GM19397 (cell line): Measurements from ENCODE around the gene SIPA1L3.

Experiments used
- ATAC-seq: cut with Tn5 transposase; IDR thresholded peaks from one replicate; pipeline ENCODE4 v1.9.1; 2021; ENCODE audit warnings: mild to moderate bottlenecking, moderate library complexity; ENCODE audit not compliant: unreplicated experiment

Gene SIPA1L3

DNA sequence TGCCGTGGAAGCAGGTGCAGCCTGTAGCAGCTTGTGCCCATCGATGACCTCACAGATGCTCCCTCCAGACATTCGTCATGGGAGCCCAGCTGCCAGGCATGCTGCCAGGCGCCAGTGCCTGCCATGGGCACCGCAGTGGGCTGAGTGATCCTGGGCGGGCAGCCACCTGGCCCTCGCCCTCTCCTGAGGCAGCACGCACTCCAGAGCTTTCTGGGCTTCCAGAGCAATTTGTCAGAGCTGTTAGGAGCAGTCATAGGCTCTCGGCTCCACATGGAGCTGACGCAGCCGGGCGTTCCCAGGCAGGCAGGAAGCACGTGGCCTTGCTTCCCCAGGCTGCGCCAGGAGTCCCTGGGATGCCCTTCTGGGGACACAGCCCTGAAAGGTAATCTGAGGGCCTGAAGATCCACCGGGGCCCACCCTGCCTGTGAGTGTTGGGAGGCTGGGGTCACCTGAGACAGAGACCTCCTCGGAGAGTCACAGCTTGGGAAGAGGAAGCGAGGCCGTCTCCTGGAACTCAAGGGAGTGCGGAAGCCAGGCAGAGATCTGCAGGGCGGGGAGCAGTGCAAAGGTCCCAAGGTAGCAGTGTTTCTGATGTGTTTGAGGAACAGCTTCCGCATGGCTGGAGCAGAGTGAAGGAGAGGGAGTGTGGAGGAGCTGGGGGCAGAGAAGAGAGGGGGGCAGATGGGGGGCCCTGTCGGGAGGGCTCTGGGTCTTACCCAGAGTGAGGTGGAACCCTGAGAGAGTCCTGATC lies 266.5 kb downstream of the SIPA1L3 start:
- no peak for ATAC-seq

DNA sequence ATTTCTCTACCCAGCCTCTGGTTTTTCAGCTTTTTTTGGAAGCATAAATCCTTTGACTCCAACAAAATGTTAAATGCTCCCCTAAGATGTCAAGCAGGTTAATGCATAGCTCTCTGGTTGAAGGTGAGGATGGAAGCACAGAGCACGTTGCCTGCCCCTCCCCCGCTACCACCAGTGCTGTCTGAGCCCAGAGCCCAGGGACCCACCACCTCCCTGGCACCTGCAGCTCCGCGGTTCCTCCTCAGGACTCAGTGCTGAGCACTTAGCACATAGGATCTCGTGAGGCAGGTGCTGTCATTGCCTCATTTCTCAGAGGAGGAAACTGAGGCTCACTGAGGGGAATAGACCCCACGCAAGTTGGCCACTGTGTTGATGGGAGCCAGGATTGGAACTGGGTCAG lies 268.4 kb downstream of the SIPA1L3 start:
- no peak for ATAC-seq

DNA sequence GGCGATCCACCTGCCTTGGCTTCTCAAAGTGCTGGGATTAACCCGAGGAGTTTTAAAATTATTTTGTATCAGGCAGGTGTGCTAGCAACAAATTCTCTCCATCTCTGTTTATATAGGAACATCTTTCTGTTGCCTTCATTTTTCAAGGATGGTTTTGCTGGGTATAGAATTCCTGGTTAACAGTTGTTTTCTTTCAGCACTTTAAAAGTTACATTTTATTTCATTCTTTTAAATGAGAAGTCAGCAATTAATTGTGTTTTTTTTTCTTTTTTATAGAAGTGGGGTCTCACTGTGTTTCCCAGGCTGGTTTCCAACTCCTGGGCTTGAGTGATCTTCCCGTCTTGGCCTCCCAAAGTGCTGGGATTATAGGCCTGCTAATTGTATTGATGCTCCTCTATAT lies 273.1 kb downstream of the SIPA1L3 start:
- ATAC-seq = no peak

DNA sequence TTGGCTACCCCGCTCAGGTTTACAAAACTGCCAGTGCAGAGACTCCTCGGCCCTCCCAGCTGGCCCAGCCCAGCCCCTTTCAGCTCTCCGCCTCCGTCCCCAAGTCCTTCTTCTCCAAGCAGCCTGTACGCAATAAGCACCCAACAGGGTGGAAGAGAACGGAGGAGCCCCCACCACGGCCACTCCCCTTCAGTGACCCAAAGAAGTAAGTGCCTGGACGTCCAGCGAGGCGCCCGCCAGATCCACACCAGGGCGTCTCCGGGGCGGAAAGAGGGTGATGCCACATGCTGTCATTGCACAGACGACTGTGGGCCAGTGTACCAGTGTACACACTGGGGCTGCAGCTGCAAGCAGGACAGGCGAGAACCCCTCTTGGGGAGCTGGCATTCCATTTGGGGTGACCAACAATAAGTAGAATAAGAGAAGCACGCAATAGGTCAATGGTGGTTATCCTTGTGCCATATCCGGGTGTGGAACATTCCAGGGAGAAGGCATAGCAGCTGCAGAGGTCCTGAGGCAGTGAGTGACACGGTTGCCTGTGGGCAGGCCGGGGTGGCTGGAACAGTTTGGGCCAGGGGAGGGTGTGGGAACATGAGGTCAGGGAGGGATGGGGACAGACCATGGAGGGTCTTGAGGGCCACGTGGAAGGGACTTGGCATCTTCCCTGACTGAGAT lies 275.7 kb downstream of the SIPA1L3 start:
- ATAC-seq = no peak

DNA sequence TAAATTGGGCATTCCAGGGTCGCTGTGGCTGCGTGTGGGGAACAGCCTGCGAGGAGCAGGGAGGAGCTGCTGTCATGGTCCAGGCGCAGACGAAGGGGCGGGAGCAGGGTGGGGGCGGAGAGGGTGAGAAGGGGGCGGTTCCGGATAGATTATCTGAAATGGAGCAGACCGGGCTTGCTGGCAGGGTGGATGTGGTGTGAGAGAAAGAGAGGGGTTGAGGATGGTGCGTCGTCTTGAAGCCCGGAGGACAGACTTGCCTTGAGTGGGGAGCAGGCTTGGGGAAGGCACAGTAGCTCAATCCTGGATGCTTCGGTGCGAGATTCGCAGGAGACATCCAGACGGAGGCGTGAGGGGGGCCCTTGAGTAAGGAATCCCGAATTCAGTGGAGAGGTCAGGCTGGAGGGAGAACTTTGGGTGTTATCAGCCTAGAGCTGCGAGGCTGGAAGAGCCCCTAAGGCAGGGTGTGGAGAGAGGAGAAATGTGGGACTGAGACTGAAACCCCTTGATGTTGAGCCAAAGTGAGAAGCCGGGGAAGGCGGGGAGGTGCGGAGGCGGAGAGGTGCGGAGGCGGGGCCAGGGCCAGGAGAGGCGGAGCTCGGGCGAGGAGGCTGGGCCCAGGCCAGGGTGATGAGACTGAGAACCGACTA lies 276.4 kb downstream of the SIPA1L3 start:
- no peak for ATAC-seq

DNA sequence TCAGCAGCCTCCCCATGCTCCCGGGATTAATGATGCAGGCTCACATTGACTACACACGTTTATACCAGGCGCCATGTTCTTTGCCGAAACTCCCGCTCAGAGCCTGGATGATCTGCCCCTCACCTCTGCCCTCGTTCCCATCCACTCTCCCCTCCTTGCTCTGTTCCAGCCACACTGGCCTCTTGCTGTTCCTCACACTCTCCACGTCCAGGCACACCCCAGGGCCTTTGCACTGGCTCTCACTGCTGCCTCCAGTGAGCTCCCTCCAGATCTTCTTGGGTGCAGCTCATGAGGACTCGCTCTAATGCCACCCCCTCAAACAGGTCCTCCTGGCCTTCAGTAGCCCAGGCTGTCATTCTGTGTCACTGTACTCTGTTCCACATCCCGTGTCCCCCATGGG lies 277.8 kb downstream of the SIPA1L3 start:
- ATAC-seq = no peak

DNA sequence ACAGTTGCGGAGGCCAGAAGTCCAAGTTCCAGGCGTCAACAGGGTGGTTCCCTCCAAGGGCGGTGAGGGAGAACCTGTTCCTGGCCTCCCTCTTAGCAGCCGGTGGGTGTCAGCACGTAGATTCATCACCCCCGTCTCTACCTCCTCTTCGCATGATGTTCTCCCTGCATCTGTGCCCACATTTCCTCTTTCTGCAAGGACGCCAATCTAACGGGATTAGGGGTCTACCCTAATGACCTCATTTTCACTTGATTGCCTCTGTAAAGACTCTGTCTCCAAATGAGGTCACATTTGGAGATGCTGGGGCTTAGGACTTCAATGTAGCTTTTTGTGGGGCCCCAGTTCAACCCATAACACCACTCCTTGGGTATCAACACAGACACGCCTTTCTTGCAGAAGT lies 278.6 kb downstream of the SIPA1L3 start:
- ATAC-seq = no peak

DNA sequence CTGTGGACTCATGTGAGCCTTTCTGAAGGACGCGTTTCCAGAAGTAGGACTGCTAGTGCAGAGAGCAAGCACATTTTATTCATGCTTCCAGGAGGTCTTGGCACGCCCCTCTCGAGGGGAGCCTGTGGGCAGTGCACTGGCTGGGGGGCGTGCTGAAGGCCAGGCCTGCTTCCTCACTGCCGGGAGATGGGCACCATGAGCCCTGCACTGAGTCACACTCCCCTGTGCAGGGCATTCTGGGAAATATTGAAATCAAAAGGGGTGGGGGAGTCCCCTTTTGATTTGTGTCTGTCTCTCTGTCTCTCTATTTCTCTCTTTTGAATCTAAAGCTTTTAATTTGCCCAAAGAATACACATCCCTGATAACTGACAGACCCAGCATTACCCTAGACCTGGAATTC lies 283.1 kb downstream of the SIPA1L3 start:
- ATAC-seq = no peak

DNA sequence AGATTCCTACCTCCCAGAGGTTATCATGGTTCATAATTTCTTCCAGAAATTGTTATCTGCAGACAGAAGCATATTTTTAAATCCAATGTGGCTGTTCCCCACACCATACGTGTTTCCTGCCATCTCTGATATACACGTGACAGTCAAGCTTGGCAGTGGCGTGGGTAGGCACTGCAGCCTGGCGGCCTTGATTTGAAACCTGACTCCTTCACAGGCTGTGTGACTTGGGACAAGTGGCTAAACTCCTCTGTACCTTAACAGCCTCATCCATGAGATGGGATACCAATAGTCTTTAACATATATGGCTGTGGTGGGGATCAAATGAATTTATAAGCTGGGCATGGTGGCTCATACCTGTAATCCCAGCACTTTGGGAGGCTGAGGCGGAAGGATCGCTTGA lies 283.8 kb downstream of the SIPA1L3 start:
- ATAC-seq = no peak

DNA sequence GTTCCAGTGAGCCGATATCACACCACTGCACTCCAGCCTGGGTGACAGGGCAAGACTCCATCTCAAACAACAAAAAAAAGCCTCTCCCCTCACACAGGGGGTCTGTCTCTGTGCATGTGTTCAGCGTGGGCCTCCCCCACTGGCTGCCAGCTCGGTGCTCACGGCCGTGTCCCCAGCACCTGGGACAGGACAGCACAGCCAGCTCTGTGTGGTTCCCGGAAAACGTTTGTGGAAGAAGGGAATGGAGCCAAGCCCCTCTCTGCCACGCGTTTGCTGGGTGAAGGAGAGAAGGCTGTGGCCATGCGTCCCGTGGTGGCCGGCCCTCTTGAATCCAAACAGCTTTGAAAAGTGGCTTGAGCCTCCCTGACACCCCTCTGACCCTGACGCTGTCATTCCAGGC lies 284.7 kb downstream of the SIPA1L3 start:
- ATAC-seq = no peak

DNA sequence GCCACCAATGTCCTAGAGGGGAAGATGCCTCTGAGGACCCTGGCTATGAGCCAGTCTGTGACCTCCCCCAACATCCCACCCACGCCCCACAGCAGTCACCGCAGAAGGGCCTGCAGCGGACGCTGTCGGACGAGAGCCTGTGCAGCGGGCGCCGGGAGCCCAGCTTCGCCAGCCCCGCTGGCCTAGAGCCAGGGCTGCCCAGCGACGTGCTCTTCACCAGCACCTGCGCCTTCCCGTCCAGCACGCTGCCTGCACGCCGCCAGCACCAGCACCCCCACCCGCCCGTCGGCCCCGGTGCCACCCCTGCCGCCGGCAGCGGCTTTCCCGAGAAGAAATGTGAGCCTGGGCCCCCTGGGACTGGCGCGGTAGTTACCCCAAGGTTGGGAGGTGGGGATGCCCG lies 286.4 kb downstream of the SIPA1L3 start:
- ATAC-seq = no peak

DNA sequence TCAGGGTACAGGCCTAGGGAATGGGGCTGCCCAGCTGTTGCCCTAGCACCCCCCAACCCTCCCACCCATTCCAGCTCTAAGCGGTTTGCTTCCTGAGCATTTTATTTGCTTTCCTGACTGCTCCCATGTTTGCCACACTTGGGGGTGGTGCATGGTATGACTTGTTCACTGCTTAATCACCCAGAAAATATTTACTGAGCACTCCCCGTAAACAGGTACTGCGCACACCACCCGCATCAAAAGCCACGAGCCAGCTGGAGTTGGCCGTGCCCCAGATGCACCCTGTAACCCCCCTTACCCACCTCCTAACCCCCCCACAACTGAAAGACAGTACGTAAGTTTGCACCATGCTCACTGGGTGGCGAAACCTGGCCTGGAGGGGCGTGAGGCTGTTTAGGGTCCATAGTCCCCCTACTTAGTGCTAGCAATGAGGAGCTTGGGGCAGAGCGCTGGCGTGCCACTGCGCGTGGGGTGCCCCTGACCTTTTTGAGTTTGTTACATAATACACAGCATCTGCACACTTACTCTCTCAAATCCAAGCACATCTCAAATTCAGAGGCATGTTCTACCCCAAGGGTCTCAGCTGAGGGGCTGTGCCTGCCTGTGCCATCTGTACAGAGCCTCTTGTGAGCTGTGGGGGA lies 287.2 kb downstream of the SIPA1L3 start:
- ATAC-seq = no peak

DNA sequence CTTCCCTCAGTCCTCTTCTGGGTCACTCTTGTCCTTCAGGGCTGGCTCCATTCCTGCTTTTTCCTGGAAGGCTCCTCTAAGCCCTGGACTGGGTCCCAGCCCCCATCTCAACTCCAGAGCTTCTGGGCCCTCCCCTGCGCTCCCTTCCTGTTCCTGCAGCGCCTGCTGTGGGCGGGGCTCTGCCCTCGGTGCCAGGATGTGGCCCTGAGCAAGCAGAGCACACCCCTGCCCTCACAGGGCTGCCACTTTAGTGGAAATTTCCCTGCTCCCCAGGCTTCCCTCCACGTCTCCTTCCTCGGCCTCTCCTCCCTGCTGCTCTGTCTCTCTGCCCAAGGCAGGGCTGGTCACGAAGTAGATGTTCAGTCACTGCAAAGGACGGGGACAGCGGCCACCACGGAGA lies 288.2 kb downstream of the SIPA1L3 start:
- ATAC-seq = no peak

DNA sequence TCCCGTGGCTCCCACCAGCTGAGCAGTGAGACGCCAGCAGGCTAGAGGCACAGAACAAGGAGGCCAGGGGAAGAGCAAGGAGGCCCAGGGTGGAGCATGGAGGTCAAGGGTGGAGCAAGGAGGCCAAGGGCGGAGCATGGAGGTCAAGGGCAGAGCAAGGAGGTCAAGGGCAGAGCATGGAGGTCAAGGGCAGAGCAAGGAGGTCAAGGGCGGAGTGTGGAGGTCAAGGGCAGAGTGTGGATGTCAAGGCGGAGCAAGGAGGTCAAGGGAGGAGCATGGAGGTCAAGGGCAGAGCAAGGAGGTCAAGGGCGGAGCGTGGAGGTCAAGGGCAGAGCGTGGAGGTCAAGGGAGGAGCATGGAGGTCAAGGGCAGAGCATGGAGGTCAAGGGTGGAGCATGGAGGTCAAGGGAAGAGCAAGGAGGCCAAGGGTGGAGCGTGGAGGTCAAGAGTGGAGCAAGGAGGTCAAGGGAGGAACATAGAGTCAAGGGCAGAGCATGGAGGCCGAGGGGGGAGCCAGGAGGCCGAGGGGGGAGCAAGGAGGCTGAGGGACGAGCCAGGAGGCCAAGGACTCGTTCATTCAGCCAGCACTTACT lies 289.3 kb downstream of the SIPA1L3 start:
- no peak for ATAC-seq

DNA sequence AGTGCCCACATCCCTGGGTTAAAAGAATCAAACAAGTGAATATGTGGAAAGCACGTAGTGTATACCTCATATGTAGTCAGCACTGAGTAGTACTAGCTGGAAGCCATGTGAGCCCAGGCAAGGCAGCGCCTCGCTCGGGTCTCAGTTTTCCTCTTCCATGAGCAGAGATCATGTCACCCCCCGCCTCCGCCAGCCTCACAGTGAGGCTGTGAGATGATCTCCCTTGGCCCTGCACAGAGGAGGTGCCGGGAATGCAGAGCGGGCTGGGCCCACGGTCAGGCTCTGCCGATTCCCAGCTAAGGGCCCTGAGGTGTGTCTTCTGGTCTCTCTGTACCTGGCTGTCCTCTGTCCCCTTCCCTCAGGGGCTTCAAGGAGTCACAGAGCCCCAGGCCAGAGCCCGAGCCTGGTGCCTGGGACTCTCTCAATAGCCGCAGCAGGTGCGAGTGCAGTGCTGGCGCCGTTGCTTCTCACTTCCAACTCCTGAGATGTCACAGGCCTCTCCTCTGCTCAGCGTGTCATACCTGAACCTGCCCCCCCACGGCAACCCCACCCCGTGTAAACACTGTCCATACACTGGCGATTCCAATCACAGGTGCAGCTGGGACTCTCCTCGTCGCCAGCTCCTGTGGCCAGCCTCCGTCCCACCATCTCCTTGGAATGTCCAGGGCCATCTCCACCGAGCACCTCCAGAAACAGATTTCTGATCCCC lies 290.1 kb downstream of the SIPA1L3 start:
- no peak for ATAC-seq

DNA sequence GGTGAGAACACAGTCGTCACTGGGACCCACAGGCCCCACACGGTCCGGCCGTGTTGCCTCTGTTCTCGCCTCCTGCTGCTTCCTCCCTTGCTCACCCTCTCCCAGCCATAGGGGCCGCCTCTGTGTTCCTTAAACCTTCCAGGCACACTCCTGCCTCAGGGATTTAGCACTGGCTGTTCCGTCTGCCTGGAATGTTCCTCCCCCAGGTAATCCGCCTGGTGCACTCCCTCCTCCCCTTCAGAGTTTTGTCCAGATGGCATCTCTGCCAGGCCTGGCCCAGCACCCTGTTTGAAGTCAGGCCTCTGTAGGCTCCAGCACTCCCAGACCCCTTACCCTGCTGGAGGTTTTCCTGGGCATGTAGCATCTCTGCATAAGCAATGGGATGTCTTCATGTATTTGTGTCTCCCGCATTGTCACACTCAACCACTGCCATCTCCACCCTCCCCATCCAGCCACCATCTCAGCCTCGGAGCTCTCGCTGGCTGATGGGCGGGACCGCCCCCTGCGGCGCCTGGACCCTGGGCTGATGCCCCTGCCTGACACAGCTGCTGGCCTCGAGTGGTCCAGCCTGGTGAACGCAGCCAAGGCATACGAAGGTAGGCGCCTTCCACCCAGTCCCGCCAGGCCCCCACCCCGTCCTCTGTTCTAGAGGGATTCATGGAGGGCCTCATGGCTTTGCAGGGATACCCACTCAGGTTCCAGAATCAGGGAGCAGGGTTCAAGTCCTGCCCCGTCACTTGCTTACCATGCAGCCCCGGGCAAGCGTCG lies 291.1 kb downstream of the SIPA1L3 start:
- ATAC-seq = no peak

DNA sequence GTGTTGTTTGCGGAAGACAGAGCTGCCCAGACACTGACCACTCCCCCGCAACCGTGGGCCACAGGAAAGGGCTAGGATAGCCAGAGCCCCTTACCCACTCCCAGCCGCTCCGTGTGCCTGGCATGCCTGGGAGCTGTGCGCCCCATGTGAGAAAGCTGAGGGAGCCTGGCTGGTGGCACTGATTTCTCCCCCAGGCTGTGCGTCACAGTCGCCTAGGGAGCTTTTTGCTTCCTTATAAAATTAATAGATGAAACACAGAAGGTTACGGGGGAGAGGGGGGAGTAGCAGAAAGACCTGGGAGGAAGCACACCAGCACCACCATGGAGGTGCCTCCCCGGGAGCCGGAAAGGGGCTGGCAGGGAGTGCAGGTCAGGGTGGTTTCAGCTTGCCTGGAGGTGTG lies 292.3 kb downstream of the SIPA1L3 start:
- no peak for ATAC-seq

DNA sequence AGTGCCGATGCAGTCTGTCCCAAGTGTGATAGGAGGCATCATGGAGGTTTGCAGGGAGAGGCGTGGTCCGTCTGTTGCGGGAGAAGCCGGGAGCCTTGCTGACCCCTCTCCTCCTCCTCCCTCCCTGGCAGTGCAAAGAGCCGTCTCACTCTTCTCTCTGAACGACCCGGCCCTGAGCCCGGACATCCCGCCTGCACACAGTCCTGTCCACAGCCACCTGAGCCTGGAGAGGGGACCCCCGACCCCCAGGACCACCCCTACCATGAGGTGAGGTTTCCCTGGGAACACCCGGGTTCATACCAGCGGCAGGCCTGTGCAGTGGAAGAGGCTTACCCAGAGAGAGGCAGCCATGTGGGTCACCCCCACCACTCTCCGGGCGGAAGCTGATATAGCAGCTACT lies 294.7 kb downstream of the SIPA1L3 start:
- no peak for ATAC-seq

DNA sequence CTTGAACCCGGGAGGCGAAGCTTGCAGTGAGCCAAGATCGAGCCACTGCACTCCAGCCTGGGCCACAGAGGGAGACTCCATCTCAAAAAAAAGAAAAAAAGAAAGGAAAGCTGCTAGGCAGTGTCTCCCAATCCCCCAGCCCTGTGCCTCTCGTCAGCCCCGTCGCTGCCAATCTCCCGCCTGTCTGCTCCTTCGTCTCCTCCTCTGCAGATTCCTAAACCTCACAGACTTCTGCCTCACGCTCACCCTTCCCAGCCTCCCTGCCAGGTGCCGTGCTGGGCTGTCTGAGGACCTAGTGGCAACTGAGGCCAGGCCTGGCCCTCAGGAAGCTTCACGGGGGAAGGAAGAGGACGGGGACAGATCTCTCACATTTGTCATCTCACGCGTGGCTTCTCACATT lies 295.5 kb downstream of the SIPA1L3 start:
- no peak for ATAC-seq

DNA sequence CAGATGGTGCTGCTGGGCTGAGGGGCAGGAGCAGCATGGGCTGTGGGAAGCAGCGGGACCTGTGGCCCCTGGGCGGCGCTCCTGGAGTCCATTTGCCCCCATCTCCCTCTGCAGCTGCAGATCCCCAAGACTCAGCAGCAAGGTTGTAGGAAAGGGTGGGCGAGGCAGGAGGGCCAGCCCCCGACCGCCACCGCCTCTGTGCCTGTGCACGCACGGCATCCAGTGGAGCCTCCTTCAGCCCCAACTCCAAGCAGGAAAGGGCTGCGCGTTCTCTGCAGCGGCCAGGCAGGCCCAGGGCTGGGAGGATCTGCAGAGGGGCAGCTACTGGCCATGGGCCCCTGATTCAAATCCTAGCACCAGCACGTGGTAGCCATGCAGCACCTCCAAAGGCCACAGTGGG lies 296.2 kb downstream of the SIPA1L3 start:
- ATAC-seq = no peak
